Fibroblast of skin of scalp (primary cell): ENCODE data around the gene CCSAP.
"Not testable (repeated sequence)": the region's sequence is repeated elsewhere in the genome, so short reads cannot be mapped to it uniquely, and the experiment has no call there.

ENCODE experiments used
- DNase-seq: peaks from one replicate; pipeline ENCODE4 v3.0.0-alpha.2; 2013

Gene CCSAP

DNA sequence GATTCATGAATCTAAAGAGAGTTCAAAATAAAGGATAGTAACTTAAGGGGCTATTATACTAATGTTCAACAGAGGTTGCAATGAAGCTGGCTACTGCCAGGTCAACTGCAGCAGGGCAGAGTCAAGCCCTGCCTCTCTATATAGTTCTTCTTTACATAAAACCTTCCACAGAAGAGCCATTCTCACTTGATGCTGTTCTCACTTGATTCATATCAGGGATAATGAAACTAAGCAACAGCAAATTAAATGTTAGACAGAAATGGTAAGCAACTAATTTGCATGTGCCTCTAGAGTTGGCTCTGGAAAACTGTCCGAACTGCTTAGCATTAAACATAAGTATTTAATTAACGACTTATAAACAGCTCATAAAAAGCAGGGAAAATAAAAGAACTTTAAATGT is 17.4 kb downstream of the CCSAP start:
- no peak for DNase-seq

DNA sequence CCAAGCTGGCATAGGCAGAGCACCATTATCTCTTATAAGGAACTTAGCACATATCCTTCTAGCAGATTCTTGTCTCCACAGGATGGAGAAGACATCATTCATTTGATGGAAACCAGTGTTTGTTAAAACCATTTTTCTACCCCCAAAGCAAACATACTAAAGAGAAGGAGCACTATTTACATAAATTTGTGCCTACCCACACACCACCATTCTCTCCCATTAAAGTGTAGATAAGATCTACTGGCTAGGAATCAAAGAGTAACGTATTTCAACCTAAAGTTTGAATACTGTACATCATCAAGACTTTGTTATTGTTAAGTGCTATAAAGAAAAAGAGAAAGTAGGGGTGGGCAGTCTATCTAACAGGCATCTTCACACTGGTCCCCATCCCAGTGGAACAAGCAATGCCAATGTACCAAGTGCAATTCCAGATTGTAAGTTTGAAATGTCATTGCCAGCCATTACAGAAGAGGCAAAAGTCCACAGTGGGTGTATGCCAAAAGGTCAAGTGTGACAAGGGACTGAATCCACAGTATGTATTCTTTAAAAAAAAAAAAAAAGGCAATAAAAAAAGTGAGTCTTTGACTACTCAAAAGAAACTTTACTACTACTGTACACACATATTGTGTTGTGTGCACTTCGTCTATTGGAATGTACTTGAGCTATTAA is 18.8 kb downstream of the CCSAP start:
- DNase-seq: no peak

DNA sequence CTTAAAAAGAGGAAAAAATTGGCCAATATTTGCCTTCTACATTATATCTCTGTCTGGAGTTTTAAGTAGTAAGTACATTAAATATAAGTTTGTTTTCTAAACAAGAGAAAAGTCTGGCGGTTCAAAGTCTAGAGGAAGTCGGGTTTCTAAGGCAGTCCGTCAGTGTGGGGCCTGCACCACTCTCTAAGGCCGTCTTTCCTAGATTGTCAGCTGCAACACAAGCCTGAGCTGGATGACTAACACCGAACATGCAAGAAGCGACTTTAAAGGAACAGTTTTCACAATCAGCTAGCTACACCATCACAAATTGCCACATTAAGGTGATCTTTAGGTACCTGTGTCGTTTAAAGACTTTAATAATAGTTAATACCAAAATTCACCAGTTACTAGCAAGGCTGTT is 19.6 kb downstream of the CCSAP start:
- DNase-seq: no peak

DNA sequence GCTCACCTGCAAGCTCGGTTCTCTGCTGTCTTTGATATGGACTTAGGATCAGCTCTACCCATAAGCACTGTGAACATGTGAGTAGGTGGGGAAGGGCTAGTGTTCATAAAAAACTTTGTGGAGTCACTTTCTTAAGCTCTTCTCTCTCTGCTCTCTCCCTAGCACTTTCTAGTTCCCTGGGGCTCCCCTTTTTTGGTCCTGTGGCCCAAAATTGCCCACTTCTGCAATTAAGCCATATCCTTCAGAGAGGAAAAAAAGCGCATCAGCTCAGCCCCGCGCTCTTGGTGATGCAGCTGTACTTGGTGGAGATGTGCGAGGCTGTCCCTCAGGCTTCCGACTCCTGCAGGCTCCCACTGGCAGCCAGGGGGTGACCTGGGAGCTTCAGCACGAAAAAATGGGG is 23.4 kb downstream of the CCSAP start:
- no peak for DNase-seq

DNA sequence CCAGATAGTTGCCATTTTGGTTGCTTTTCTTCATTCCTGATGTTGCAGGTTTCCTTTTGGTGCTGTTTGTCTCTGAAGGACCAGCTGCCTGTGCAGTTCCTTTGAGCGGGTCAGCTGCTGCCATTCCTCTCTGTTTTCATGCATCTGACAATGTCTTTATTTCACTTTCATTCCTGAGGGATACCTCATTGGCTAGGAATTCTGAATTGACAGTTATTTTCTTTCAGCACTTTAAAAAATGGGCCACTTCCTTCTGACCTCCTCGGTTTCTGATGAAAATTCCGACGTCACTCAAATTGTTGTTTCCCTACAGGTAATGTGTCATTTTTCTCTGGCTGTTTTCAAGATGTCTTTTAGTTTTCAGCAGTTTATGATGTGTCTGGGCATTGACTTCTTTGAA is 24.8 kb downstream of the CCSAP start:
- peak; percentile 33 for DNase-seq

DNA sequence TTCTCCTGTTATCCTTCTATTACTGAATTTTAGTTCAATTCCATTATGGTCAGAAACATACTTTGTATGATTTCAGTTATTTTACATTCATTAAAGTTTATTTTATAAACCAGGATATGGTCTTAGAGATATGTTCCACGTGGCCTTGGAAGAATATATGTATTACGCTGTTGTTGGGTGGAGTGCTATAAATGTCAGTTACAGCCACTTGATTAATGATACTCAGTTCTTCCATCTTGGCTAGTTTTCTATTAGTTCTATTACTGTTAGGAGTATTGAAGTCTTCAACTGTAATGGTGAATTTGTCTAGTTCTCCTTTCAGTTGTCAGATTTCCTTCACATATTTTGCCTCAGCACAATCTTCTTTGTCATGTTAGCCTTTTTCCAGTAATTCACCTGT is 26.7 kb downstream of the CCSAP start:
- DNase-seq: no peak

DNA sequence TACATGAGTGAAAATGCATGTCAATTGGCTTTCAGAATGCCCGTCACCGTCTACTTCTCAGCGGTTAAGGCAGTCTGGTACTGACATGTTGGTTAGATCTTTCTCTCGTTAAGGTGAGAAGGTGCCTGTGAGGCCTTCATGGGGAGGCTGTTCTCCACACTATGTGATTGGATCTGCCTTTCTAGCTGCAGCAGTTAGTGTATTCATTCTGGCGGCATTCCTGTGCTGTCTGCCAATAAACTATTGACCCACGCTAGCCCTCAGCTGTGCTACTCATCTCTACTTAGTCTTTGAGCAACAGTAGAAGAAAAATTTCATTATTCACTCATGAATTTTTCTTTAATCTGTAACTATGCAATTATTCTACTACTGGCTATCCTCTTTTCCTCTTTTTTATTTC is 32.0 kb downstream of the CCSAP start:
- DNase-seq: no peak

DNA sequence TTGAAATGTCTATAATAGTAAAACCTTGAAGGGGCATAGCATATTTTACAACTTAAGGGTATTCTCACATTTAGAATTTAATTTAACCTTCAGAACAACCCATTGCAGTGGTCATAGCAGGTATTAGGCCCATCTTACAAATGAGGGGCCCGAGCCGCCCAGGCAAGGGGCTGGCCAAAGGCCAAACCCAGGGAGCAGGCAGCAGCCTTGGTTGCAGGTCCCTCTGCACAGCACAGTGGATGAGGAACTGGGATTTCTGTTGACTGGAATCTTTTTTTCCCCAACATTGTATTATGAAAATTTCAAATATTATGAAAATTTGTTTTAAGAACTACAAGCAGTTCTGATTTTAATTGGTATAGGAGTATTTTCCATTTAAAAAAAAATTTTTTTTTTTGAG is 33.2 kb downstream of the CCSAP start:
- DNase-seq: no peak

DNA sequence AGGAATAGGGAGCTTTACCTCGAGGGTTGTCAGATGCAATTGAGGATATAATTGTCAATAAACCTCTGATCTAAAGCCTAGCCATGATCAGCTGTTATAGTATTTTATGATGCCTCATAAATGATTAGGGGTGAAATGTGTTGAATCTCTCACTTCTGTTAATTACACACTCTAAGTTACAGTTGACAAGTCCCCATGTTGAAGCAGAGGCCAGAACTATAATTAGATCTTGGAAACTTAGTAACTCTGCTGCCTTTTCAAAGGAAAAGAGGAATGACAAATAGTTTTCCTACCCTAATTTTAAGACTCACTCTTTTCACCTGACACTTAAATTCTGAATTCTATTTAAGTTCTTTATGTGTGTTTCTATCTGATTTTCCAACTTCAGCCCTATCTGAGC is 33.8 kb downstream of the CCSAP start:
- DNase-seq: no peak

DNA sequence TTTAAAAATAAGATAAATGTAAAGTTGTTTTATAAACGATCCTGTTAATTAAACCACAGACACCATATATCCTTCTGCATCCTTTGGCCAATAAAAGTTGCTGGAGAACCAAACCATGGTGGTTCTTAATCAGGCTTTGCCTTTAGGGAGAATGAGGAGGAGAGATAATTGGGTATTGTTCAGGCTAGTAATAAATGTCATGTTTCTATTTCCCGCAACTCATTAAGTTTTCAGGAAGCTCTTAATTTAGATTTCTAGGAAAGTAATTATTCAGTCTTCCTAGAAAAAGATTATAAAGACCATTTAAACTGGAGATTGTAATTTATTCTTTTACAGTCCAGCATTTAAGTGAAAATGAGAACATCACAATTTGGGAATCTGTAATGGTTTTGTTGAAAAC is 37.5 kb downstream of the CCSAP start:
- DNase-seq: no peak

DNA sequence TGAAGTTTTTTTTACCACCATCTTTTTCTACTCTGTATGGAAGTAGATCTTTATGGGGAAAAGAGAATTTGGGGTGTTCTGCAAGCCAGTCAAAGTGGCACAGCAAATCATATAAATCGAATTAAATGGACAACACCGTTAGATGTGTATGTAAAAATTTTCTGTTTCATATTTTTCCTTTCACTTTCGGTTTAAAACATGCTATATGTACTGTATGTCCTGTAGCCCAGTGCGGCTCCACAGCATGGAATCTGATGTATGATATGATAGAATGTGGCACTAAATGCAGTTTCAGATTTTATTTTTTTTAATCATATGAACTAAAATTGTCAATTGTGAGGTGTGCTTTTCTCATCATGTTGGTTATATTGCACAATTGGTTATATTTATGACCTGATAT is 39.0 kb downstream of the CCSAP start:
- DNase-seq: no peak

DNA sequence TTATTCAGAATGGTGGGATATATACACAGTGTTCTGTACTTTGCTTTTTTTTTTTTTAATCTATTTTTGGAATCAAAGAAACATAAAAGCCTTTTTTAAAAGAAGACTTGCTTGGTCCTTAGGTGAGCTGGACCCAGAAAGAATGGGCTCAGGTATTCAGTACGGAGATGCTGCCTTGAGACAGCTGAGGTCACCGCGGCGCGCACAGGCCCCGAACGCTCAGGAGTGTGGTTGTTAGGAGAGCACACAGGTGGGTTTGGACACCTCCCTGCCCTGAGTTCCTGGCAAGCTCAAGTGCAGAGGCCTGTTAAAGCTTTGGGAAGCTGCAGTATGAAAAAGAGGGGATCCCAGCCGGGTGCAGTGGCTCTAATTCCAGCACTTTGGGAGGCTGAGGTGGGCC is 40.1 kb downstream of the CCSAP start:
- no peak for DNase-seq

DNA sequence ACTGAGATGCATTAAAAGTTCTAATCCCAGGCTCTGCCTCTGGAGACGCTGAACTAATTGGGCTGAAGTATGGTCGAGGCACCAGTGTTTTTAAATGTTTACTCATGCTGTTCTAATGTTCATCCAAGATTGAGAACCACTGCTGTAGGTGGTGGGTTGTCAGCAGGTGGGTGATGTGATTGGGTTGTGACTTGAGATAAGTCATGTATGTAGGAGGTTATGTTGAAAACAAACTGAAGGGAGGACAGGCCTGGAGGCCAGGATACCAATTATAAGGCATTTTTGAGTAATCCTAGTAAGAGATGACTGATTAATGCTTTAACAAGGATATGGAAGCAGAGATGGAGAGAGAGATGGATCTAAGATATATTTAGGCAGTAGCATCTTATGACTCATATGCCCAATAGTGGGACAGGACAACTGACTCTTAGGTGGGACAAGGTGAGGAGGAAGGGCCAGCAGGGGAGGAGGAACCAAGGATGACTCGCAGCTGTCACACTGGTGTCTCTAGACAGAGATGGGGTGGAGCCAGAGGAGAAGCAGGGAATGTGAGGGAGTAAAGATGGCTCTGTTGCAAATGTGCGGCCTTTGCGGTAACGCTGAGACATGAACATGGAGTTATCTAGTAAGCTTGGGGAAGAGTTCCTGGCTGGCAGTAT is 42.6 kb downstream of the CCSAP start:
- no peak for DNase-seq

DNA sequence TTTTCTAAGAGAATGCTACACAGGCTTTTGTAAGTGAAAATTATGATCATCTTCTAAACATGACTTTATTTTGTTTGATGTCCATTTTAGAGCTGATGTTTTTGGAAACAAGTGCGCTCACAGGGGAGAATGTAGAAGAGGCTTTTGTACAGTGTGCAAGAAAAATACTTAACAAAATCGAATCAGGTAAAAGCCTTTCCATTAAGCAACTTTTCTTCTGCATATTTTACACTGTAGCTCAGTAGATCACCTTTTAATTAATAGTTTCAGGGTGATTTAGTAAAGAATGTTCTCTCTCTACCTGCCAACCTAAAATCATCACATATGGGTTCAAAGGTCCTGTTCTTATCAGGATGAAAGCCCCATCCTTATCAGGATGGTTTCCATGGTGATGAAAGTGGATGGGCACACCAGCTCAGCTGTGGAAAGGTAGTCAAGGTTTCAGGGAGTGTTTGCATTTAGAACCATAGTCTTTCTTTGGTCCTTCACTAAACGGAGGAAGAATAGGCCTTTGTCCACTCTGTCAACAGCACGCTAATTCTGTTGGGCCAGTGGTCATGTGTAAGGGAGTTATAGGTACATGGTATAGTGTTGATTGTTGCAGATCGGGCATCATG is 43.9 kb downstream of the CCSAP start:
- DNase-seq: no peak

DNA sequence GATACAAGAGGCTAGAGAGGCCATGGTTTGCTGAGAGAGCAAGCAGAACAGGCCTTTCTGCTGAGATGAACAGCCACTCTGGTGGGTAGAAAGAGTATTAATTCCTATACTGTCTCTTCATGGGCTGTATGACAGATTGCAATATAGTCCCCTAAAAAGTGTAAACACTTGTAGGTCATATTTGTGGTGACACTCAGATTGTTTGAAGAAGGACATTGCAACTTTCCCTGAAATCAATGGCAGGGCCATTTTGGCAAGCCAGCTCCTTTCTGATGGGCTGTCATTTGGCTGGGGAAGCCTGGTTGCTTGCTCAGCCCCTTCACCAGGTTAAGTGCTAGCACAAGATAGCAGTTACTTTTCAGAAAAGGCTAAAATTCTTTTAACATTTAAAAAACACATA is 44.4 kb downstream of the CCSAP start:
- DNase-seq: no peak

DNA sequence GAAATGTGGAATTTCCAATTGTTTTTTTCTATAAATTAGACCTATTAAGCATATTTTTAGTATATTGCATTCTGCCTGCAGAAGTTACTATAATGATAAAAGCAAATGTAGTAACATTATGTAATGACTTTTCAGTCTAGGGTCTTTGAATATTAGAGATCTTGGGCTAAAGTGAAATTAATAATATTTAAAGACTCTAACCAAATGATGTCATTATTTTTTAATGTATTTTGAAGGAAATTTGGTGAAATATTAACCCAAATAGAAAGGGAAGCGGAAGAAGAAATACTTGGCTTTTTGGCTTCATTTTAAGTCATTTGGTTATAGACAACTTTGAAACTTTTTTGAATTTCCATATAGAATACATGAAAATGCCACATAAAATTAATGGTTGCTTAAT is 45.1 kb downstream of the CCSAP start:
- DNase-seq: no peak

DNA sequence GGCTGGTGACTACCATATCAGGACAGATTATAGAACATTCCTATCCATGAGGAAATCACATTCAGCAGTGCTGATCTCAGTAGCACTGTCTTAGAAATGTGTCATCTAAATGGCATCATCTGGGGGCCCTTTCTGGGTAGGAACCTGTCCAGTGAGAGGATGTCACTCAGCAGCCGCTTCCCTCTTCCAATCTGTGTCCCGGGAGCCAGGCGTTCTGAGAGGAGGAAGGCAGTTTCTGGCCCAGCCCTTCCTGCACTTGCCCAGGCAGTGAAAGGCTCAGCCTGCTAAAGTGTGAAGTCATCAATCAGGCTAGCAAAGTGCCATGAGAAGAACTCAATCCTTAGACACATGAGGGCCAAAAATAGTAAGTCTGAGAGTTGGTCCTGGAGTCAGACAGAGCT is 46.3 kb downstream of the CCSAP start:
- DNase-seq: peak; percentile 87

DNA sequence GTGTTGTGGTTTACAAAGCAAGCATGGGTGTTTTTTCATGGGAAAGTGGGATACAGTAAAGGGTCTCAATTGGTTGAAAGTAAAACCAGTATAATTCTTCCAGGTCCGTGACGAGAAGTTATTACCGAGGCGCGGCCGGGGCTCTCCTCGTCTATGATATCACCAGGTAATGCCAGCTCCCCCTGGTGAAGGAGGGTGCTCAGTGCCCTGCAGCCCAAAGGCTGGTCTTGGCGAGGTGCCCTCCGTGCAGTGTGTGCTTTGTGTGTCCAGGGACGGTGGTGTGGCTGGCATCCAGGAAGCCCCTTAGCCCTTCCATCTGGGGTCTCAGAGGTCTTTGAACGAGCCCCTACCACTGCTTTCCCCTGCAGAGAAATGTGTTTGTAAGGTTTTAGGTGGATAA is 47.1 kb downstream of the CCSAP start:
- DNase-seq: no peak

DNA sequence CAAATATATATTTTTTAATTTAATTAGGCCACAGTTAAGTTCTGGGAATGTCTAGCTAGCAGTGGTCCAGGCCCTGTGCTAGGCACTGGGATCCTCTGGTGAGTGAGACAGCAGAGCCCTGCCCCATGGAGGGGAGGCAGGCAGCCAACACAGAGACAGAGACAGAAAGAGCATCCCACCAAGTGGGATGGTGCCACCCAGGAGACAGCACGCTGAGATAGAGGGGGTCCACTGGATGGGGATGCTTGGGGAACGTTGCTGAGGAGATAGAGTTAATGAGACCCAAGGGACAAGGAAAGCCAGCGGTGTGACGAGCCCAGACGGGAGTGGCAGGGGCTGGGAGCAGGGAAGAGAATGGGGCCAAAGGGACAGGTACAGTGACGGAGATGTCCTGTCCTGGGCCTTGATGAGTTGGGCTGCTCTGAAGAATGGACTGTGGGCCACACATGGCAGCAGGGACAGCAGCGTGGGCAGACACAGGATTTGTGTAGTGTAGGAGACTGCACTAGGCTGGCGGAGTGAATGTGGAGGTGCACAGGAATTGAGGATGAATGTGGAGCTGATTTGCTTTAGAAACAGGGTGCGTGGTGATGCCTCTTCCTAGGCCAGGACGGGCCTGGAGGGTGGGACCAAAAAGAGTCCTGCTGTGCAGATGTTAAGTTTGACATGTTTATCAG is 49.2 kb downstream of the CCSAP start:
- no peak for DNase-seq

DNA sequence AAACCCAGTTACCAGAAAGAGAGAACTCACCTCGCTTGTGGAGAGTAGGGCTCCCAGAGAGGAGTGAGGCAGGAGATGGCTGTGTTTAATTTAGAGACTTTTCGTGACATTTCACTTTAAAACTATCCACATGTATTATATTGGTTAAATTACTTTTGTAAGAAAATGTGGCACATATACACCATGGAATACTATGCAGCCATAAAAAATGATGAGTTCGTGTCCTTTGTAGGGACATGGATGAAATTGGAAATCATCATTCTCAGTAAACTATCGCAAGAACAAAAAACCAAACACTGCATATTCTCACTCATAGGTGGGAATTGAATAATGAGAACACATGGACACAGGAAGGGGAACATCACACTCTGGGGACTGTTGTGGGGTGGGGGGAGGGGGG is 51.2 kb downstream of the CCSAP start:
- not testable (repeated sequence) for DNase-seq

DNA sequence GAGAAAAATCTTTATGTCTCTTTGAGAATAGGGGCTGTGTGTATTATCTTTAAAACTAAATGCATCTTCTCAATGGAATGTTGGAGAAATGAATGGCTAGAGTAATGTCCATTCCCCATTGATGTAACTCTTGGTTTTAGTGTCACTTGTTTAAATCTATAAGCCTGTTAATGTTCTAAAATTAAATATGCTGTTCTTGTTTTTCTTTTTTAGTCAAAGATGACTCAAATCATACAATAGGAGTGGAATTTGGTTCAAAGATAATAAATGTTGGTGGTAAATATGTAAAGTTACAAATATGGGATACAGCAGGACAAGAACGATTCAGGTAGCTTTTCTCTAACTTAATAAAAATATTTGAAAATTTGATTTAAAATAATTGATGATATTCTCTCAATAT is 54.3 kb downstream of the CCSAP start:
- no peak for DNase-seq

DNA sequence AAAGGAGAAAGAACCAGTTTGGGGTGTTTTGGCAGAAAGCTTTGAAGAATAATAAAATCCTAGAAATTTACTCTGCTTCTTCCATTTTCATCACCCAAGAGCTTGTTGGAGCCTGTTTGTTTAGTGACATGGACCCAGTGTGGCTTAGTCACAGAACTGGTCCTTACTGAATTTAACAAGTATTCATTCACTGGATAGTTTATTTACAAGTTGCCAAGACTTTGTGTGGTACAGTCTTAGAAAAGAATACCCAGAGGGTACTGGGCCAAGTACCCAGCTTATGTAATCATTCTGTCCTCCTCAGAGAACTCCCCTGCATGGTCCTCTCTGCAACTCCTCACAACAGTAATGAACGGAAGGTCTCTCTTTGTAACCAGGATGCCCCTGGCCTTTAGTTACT is 55.6 kb downstream of the CCSAP start:
- DNase-seq: no peak

DNA sequence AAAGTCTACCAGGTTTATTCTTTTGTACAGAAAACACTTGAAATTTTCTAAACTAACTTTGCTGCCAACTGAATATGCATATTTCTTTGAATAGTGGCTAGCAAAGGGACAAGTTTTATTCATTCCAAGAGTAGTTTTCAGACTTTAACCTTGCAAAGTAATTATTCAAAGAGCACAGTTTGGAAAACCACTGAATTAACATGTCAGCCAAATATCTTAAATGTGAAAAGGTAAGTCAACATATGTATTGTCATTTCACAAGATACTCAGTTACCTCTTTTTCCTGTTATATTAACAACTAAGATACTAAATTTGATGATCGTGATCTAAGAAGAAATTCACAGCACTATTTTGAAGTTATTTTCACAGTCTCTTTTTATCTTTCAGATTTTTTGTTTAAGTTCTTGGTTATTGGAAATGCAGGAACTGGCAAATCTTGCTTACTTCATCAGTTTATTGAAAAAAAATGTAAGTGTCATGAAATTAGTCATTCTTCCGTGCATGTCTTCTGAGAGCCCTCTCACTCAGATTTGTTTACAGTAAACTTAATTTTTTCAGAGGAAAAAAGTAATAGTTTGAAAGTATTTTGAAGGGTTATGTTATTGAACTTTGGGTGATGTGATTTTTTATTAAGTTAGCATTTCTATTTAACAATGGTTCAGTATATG is 56.6 kb downstream of the CCSAP start:
- no peak for DNase-seq
